NCI-H1930 (cell line): Measurements from ENCODE around the gene PDE6A.

ENCODE experiments used
- DNase-seq, 2 experiments: peaks; one replicate each; lab custom pipeline; 2025; lab: John Stamatoyannopoulos, UW

Gene PDE6A

GRCh38 chr5:149810856-149811255 is 133.7 kb downstream of the PDE6A start:
- DNase-seq, result no peak

GRCh38 chr5:149809931-149810691 is 134.5 kb downstream of the PDE6A start:
- no peak for DNase-seq

GRCh38 chr5:149808264-149808982 is 136.2 kb downstream of the PDE6A start:
- no peak for DNase-seq
